NCI-H2107 treated with DMSO at 0.1 percent for 48 hours (cell line): Measurements from ENCODE around the gene BNIPL.

Experiments used
- DNase-seq: peaks from one replicate; lab custom pipeline; 2025; ENCODE audit not compliant: unreplicated experiment; lab: John Stamatoyannopoulos, UW

The BNIPL gene

DNA sequence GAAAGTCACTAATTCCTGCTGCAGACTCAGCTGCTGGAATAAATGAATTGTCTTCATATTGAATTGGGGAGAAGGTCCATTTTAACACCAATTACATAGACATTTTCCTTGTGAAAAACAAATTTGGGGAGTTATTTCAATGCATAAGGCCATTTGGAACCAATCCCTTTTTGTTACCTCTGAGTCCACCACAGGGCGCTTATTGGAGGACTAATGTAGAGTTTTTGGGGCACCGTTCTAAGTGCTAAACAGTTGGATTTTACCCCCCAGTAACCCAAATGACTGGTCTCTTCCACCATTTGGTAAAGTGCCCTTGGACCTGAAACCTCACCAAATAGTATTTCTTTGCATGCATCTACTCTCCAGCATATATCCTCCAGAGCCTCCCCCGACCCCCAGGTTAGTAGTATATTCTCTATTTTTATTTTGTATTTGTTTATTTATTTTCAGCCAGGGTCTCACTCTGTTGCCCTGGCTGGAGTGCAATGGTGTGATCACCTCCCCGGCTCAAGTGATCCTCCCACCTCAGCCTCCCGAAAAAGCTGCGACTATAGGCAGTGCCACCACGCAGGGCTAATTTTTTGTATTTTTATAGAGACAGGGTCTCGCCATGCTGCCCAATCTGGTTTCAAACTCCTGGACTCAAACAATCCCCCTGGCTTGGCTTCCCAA lies 26.6 kb upstream of the BNIPL start:
- DNase-seq, result no peak

DNA sequence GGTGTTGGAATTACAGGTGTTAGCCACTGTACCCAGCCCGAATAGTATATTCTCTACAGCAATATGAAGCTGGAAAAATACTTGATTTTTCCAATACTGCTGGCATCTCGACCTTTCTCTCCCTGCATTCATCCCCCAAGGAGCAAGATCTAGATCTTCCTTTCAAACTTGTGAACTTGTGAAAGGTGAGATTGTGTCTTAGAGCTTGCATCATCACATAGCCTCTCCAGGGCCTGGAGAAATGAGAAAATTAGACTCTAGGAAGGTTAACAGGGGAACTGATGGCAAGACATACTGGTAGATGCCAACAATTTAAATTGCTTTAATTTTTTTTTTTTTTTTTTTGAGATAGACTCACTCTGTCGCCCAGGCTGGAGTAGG lies 26.1 kb upstream of the BNIPL start:
- DNase-seq, result no peak

DNA sequence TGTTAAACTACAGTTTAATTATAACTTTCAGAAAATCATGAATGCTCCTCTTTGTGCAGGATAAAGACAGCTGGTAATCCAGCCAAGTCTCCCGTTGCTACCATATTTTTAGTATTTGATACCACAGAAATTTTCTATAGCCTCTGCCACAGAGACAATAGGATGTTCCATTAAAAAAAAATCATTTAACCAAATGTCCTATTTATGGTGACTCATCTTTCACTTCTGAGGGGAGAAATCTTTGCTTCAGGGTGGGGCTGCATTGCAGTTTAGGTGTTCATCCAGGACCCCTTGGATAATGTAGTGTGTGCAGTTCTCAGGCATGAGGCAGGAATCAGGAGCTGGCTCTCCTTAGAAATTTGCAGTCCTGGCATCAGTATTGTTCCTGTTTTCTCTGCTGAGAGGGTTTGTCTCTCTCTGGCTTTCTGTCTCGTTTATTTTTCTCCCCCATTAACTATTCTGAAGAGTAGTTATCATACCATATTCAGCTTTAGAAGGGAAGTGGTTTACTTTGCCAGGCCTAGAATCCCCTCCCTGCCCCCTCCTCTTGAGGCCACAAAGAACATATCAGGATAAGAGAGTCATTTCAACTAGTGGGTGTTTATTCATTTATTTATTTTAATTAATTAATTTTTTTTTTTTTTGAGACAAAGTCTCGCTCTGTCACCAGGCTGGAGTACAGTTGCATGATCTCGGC lies 25.1 kb upstream of the BNIPL start:
- no peak for DNase-seq

DNA sequence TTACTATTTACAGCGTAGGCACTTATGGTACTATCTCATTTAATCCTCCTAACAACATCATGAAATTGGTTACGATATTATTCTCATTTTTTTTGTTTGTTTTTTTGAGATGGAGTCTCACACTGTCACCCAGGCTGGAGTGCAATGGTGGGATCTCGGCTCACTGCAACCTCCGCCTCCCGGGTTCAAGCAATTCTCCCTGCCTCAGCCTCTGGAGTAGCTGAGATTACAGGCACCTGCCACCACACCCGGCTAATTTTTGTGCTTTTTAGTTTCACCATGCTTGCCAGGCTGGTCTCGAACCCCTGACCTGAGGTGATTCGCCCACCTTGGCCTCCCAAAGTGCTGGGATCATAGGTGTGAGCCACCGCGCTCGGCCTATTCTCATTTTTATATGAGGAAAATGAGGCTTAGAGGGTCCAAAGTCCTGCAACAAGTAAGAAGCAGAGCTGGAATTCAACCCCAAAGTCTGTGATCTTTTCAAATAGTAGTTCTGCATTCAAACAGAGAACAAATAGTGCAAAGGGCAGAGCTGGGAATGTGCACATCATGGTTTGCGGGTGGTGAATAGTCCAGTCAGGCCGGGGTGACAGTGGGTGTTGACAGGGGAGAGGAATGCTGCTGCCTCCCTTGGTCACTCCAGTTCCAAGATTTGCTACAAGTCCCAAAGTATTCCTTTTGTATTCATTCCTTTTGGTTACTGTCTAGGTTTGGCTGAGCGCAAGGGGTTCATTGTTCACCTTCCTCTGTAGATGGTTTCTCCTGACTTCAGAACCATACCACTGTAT lies 23.5 kb upstream of the BNIPL start:
- no peak for DNase-seq

DNA sequence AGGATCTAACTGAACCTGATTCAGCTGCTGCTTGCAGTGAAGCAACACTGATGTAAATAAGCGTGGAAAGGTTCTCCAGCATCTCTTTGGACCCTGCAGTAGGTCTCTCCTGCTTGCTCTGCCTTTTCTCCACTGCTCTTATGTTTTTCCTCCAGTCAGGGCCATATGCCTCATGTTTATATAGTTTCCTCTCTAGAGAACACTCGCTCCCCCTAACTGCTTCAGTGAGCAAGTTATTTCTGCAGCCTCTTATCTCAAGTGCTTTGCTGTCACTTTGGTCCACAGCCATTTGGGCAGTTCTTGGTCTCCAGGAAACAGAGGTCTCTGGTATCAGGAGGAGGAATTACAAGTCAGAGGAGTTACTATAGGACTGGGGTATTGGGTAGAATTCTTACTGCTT lies 22.9 kb upstream of the BNIPL start:
- peak; percentile 39 for DNase-seq

DNA sequence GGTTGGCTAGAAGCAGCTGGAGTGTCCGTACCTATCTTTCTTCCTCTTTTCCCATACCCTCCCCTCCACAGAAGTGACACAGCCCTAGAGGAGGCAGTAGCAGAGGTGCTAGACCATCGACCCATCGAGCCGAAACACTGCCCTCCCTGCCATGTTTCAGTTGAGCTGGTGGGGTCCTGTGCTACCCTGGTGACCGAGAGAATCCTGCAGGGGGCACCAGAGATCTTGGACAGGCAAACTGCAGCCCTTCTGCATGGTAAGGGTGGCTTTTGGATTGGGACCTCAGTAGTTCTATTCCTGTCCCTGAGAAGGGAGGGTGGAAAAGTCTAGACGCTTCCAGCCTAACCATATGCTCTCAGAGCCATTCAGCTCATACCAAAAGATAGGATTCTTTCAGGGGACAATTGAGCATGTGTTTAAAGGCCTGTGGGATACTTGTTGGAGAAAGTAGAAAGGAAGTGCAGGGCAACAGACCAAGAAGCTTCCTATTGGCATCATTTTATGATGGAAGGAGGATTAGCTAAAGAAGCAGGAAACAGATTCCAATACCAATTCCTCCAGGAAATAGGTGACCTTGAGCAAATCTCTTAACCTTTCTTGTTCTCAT lies 11.7 kb upstream of the BNIPL start:
- peak; percentile 58 for DNase-seq

DNA sequence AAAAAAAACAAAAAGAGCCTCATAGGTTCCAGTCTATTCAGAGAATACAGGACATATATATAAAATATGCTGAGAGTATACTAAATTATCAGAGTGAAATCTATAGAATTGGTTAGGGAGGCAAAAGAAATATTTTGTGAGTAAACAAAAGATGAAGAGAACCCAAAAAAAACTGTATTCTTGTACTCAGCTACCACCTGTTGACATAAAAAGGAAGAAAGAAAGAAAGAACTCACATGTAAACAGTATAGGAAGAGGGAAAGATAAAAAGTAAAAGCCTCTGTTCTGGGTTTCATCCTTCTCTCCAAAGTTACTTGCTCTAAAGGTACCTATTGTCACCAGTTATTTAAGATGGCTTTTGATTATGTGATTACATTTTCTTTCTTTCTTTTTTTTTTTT lies 9.9 kb upstream of the BNIPL start:
- DNase-seq, result no peak

DNA sequence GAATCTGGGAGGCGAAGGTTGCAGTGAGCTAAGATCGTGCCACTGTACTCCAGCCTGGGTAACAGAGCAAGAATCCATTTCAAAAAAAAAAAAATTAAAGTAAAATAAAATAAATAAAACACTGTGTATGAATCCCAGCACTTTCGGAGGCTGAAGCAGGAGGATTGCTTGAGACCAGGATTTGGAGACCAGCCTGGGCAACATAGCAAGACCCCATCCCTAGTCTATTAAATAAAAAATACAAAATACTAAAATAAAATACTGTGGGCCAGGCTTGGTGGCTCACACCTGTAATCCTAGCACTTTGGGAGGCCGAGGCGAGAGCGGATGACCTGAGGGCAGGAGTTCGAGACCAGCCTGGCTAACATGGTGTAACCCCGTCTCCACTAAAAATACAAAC lies 4.2 kb upstream of the BNIPL start:
- no peak for DNase-seq

DNA sequence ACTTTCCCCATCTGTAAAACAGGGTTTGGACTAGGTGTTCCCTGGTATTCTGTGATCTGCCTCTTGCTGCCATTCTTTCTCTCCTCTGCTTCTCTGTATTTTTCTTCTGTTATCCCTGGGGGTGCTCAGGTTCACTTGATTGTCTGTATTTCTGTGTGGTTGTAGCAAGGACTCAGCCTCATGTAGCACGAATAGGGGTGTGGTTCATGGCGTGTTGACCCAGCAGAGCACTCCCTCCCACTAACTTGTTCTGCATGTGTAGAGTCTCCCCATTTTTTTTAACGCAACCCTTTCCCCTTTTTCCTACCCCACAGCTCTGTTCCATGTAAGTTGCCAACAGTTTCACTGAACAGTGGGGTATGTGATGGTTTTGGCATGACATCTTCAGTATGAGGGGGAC lies 1.2 kb upstream of the BNIPL start:
- DNase-seq, result no peak

DNA sequence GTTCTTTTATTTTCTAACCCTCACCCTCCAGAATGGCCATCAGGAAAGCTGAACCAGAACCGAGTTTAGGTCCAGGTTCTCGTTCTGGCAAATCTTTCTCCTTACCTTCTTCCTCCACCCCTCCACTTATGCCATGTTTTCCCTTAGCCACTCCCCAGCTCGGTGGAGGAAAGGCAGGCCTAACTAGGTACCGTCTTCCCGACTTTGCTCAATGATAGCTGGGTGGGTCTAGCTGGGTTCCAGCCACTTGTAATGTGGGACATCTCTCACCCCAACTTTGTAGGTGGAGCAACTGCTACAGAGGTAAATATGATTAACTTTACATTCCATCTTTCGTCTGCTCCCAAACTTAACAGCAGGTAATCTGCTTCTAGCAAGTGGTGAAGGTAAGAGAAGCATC lies 646 bp downstream of the BNIPL start:
- DNase-seq, result no peak

DNA sequence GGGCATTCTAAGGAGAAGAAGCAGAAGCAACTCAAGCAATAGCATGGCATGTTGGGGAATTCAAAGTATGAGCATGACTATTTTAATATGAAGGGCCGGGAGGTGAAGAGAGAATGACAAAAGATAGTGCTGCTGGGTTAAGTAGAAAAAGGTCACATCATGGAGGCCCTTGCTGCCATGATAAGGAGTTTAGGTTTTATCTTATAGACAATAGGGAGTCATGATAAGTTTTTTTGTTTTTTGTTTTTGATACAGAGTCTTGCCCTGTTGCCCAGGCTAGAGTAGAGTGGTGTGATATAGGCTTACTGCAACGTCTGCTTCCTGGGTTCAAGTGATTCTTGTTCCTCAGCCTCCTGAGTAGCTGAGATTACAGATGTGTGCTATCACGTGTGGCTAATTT lies 3.1 kb downstream of the BNIPL start:
- no peak for DNase-seq

DNA sequence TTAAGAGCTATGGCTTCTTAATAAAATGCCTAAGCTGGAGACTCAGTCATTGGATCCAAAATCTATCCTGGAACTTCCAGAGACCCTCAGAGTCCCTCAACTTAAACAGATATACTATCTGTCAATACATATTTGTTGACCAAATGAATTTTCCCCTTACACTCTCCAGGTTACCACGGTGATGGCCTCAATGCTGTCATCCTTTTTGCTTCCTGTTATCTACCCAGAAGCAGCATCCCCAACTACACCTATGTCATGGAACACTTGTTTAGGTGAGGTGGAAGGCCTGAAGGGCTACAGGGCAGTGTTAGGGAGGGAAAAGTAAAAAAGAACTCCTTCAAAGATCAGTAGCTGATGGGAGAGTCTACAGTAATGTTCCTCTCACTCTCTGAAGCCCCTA lies 6.8 kb downstream of the BNIPL start:
- DNase-seq, result no peak

DNA sequence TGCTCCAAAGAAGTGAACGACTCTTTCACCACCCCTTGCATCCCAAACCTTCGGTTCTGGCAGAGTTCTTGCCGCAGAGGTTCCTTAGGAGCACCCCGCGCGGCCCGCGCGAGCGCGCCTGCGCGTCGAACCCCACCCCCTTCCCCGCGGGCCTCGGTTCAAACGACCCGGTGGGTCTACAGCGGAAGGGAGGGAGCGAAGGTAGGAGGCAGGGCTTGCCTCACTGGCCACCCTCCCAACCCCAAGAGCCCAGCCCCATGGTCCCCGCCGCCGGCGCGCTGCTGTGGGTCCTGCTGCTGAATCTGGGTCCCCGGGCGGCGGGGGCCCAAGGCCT lies 11.2 kb downstream of the BNIPL start, which contains the start of gene C1orf56:
Gene C1orf56, plus strand, starts transcription at position 161 of the 334 bp plus-strand sequence. Its CDS starts 97 bp downstream, at position 258.
- peak; percentile 34 for DNase-seq

DNA sequence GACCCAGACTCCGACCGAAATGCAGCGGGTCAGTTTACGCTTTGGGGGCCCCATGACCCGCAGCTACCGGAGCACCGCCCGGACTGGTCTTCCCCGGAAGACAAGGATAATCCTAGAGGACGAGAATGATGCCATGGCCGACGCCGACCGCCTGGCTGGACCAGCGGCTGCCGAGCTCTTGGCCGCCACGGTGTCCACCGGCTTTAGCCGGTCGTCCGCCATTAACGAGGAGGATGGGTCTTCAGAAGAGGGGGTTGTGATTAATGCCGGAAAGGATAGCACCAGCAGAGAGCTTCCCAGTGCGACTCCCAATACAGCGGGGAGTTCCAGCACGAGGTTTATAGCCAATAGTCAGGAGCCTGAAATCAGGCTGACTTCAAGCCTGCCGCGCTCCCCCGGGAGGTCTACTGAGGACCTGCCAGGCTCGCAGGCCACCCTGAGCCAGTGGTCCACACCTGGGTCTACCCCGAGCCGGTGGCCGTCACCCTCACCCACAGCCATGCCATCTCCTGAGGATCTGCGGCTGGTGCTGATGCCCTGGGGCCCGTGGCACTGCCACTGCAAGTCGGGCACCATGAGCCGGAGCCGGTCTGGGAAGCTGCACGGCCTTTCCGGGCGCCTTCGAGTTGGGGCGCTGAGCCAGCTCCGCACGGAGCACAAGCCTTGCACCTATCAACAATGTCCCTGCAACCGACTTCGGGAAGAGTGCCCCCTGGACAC lies 11.7 kb downstream of the BNIPL start:
- DNase-seq, result peak; percentile 61

DNA sequence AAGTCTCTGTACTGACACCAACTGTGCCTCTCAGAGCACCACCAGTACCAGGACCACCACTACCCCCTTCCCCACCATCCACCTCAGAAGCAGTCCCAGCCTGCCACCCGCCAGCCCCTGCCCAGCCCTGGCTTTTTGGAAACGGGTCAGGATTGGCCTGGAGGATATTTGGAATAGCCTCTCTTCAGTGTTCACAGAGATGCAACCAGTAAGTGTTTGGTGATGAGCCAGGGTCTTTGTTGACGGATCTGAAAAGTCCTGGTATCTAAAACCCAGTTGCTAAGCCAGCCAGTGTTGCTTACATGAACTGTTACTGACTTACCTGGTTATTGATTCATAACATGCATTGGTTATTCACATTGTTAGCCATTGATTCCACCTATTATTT lies 12.3 kb downstream of the BNIPL start:
- DNase-seq, result no peak

DNA sequence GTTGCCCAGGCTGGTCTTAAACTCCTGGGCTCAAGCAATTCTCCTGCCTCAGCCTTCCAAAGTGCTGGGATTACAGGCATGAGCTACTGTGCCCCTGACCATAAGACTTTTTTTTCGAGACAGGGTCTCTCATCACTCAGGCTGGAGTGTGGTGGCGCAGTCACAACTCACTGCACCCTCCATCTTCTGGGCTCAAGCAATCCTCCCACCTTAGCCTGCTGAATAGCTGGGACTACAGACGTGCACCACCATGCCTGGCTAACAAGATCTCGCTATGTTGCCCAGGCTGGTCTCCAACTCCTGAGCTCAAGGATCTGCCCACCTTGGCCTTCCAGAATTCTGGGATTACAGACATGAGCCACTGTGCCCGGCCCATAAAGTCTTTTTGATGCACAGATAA lies 13.1 kb downstream of the BNIPL start:
- no peak for DNase-seq

DNA sequence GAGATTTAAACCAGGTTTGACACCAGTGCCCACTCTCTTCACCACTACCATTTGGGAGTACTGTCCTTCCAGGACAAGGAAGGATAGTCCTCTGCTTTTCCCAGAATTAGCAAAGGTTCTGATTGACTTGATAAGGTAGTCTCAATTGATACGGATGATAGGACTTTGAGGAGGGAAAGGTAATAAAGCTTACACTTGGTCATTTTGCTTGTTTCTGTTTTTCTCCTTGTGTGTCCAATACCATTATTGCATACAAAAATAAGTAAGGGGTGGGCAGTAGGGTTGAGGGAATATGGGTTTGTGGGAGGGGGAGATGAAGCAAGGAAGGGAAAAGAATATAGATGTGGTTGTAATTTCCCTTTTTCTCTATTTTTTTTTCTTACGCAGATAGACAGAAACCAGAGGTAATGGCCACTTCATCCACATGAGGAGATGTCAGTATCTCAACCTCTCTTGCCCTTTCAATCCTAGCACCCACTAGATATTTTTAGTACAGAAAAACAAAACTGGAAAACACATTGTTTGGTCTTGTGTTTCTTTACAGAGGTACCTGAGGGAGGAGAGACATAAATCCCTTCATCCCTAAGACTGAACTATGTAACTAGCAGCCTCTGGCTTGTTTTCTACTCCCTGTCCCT lies 13.8 kb downstream of the BNIPL start:
- DNase-seq, result no peak

DNA sequence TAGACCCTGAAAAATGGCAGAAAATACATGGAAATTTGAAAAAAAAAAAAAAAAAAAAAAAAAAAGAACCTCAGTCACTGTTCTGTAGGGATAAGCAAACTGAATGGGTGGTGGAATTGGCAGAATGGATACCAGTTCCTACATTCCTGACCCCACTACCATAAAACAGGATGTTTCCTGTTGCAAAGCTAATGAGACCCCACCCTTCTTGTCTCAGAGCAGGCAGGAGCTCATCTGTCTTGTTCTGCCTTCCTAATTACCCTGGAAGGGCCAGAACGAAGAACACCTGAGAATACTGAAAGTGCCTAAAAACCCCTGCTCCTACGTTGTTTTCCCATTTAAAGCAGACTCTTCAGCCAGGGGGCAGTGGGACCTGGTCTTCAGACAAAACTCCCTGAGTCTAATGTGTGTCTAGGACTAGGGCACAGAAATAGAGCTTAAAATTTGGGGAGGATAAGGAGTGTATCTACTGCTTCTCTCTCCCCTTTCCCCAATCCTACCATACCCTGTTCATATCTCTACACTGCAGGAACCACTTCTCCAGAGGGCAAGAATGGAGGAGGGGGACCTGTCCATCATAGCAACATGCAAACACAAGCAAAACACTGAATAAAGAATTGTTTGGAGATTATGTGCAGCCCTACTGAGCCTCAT lies 15.1 kb downstream of the BNIPL start:
- DNase-seq, result no peak

DNA sequence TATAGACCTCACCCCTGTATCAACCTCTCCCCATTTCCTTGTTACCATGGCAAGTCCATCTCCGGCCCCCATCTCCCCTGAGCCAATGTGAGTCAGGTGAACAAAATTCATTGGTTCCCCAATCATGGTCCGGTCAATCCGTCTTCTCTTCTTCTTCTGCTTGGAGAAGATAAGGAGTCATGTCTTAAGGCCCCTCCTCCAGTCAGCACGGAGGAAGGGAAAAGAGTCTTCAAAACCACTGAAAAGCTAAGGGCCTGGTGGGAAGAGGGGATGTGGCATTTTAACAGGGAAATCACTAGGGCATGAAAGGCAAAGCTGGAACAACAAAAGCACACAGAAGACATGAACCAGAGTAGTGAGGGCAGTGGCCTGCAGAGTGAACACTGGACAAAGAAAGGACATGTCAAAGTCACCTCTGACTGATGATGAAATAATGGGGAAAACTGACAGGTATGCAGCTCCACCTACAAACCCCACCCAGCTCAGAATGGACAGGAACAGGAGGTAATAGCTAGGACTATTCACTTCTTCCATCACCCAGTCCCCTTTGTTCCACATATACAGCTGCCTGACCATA lies 18.7 kb downstream of the BNIPL start:
- no peak for DNase-seq

DNA sequence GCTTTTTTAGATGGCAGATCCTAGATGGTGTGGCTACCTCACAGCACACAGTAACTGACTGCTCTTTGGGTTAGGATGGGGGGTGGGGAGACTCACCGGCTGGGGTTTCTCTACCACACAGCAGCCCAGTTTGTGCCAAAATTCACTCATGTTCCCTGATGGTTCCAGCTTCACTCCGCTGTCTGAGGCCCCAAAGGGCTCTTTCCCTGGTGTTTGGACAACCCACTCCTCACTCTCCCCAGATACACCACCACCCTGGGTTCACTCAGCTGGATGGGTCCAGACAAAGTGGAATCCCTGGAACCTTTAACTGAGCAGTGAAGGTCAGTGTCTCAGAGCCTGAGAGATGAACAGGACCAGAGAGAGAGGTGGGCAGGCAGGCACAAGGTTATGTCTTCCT lies 19.2 kb downstream of the BNIPL start:
- DNase-seq, result no peak
